Measurements from ENCODE around the gene ZC3H14.

The ZC3H14 gene

DNA sequence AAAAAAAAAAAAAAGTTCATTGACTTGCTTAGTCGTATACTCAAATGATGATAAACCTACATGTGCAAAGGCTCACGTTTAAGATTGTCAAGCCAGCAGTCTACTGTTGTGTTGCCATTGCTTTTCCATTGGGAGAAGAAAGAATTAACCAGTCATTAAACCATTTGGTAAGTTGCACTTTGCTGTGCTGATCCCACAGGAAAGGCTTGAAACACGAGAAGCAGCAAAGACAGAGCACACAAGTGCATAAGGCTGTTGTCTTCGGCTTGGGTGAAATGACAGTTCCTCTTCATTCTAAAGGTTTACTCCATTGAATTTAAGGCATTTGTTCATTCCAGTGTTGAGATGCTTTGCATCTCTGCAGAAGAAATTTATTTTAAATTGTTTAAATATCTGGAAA, 50.1 kb downstream of the ZC3H14 start:
- no peak overlapping the region for H3K4me3 ChIP-seq (ENCODE audit: low read length)
- TF ChIP-seq ZNF274 (IDR thresholded peaks at IDR 0.05; ENCODE audit: low read depth, low read length), result no peak

DNA sequence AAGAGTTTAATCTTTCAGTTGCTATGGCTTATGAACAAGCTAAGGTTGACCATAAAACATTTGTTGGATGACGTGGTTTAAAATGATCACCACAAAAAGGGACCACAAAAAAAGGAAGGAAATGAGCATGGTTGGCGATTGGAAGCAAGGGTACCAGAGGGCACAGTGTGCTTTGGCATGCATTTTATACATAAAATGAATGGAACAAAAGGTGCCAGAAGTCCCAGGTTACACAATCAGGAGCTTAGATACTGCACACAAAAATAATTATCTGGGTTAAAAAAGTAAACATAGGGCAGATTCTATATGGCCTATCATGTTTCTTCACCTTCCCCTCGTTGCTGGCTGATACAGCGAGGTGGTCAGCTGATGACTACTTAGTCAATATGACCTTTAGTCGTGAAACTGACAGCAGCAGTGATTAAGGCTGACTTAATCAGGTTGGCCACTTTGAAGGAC, 50.7 kb downstream of the ZC3H14 start:
- no peak overlapping the region for H3K4me3 ChIP-seq (ENCODE audit: low read length)
- TF ChIP-seq ZNF274 (IDR thresholded peaks at IDR 0.05; ENCODE audit: low read depth, low read length), result no peak

DNA sequence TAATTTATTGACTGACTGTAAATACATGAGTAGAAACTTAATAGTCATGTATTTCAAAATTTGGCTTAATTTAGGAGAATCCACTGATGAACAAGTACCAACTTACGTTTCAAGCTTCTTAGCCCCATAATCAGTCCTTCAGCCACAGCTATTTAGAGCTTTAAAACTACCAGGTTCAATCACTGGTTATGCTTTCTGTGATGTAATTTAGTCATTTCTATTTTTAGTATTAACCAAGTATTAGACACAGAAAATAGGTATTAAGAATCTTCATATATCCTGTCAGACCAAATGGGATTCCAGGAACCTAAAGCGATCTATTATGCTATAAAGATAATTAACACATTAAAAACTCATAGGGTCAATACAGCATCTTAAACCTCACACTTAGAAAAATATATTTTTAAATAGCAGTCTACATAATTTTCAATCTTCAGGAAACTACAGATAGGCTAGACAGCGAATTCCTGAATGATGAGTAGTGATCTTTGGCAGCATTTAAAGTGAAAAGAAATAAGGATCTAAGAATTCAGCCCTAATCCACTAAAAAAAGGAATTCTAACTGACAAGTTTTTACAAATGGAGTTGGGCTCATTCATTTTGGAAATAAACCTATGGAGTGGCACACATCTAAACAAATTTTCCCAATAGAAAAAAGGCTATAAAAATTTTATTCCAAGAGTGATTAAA, 51.5 kb downstream of the ZC3H14 start:
- no peak for TF ChIP-seq ZNF274 (IDR thresholded peaks at IDR 0.05; ENCODE audit: low read depth, low read length)
- H3K4me3 ChIP-seq (ENCODE audit: low read length), result no peak overlapping the region

DNA sequence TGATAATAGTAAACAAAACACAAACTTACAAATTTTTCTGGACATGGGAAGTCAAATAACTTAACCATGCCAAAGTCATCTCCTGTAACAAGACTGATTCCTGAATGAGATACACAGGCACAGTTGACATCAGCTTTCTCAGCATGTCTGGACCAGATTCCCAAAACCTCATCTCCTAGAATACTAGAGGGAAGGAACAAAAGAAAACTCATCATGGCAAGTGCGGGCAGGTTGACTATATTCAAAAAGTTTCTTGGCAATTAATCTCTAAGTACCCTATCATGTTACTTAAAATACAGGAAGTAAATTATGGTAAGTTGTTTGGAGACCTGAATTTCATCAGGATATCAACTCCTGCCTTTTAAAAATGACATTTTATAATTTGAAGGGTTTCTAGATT, 53.9 kb downstream of the ZC3H14 start:
- no peak overlapping the region for H3K4me3 ChIP-seq (ENCODE audit: low read length)
- no peak for TF ChIP-seq ZNF274 (IDR thresholded peaks at IDR 0.05; ENCODE audit: low read depth, low read length)

DNA sequence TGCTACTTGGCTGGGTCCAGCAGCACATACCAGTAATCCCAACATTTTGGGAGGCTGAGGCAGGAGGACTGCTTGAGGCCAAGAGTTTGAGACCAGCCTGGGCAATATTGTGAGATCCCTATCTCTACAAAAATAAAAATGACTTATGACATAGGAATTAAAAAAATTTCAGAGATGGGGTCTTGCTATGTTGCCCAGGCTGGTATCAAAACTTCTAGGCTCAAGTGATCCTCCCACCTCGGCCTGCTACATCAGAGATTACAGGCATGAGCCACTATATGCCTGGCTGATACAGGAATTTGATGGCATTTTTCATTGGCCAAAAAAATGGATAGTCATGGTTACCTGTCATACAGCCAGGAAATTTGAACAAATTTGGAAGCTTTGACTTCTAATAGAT, 54.6 kb downstream of the ZC3H14 start:
- TF ChIP-seq ZNF274 (IDR thresholded peaks at IDR 0.05; ENCODE audit: low read depth, low read length), result no peak
- no peak overlapping the region for H3K4me3 ChIP-seq (ENCODE audit: low read length)

DNA sequence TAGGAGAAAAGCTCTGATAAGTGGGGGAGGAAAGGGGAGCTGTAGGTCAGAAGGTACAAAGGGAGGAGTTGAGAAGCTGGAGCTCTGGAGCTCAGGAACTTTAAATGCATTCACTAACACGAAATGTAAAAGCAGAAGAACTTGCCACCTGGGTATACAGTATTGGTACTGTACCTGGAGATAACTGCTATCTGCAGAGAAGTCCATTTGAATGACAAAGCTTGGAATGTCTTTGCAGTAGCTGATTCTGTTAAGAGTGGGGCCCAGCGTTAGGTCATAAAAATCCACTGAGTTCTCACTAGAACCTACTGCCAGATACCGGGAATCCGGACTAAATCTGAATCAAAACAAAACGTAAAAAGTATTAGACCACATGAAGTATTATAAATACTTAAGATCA, 55.6 kb downstream of the ZC3H14 start:
- TF ChIP-seq ZNF274 (IDR thresholded peaks at IDR 0.05; ENCODE audit: low read depth, low read length), result no peak
- no peak overlapping the region for H3K4me3 ChIP-seq (ENCODE audit: low read length)

DNA sequence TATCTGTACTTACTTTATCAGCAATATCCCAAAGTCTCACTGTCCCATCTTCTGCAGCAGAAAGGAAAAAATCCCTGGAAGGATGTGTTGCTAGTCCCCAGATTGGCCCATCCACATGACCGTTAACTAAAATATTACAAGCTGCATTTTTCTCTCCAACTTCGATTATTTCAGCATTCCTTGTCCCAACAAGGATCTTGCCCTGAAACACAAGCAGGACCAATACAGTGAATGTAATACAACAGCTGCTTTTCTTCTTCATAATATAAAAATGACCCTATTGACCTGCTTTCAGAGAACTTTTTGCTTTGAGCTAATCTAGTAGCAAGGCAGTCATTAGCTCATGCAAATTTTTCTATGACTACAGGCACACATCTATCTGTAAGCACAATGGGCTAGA, 58.3 kb downstream of the ZC3H14 start:
- no peak overlapping the region for H3K4me3 ChIP-seq (ENCODE audit: low read length)
- no peak for TF ChIP-seq ZNF274 (IDR thresholded peaks at IDR 0.05; ENCODE audit: low read depth, low read length)

DNA sequence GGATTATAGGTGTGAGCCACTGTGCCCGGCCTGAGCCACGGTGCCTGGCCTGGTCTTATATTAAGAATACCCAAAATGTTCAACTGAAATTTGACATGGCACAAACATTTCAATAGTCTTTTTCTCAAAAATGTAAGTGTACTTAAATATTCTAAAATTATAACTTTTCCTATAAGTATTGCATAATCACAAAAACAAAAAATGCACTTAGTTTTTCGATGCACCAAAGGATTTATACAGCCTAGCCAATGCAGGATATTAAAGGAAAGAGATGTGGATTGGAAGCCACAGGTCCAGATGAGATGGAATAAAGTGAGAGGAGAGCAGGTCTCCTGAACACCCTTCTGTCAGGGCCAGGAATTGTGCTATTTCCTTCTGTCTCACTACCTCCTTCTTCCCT, 62.8 kb downstream of the ZC3H14 start:
- no peak overlapping the region for H3K4me3 ChIP-seq (ENCODE audit: low read length)
- TF ChIP-seq ZNF274 (IDR thresholded peaks at IDR 0.05; ENCODE audit: low read depth, low read length), result no peak

DNA sequence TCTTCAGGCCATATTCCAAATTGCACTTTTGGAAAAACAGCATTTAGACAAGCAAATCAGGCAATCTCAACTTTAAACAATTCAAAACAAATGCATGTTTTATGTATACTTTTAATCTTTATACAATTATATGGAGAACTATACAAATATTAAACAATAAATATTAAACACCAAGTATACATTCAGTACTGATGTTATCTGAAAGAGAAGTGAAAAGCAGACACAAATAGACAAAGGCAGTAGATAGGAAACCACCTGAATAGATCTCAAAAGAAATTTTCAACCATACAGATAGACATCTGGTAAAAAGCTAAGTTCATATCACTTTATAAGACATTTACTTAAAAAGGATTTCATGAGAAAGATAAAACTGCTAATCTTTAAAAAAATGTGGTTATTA, 65.2 kb downstream of the ZC3H14 start:
- no peak for TF ChIP-seq ZNF274 (IDR thresholded peaks at IDR 0.05; ENCODE audit: low read depth, low read length)
- no peak overlapping the region for H3K4me3 ChIP-seq (ENCODE audit: low read length)

DNA sequence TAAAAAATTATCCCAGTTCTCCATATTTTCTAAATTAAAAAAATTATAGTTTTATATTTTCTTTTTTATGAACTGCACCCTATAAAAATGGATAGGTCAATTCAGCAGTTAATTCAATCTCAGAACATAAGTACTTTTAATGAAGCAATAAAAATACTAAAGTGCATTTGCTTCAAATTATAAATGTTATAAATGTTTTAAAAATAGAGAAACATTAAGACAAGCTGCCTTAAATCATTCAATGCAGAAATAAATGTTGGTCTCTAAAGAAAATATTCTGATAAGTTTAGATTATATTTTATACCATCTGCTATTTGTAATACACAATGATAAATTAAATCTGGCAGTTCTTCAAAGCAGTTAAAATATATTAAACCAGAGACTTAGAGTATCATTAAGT, 65.6 kb downstream of the ZC3H14 start:
- H3K4me3 ChIP-seq (ENCODE audit: low read length), result no peak overlapping the region
- TF ChIP-seq ZNF274 (IDR thresholded peaks at IDR 0.05; ENCODE audit: low read depth, low read length), result no peak

DNA sequence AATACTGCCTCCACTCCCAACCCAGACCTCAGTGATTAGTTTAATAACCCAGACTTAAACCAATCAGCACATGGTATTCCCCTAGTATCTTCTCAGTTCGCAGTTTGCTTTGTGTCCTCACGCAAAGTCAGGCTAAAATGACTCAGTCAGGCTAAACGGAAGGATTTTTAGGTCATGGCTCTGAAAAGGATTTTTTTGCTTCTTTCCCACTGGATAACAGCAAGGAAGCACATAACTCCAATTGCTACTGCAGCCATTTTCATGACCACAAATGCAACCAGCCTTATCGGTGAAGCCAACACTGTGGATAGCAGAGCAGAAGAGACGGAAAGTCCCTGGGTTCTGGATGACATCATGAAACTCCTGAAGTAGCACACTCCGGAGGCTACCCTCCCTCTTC, 67.7 kb downstream of the ZC3H14 start:
- no peak overlapping the region for H3K4me3 ChIP-seq (ENCODE audit: low read length)
- TF ChIP-seq ZNF274 (IDR thresholded peaks at IDR 0.05; ENCODE audit: low read depth, low read length), result no peak

DNA sequence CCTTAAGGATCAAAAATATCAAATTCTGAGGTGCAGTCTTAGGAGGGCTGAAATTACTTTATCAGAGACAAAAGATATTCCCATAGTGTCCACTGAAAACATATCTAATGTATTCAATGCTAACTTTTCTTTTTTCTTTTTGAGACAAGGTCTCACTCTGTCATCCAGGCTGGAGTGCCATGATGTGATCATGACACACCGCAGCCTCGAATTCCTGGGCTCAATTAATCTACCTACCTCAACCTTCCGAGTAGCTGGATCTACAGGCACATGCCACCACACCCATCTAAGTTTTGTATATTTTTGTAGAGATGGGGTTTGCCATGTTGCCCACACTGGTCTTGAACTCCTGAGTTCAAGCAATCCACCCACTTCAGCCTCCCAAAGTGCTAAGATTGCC, 68.3 kb downstream of the ZC3H14 start:
- H3K4me3 ChIP-seq (ENCODE audit: low read length), result no peak overlapping the region
- no peak for TF ChIP-seq ZNF274 (IDR thresholded peaks at IDR 0.05; ENCODE audit: low read depth, low read length)

DNA sequence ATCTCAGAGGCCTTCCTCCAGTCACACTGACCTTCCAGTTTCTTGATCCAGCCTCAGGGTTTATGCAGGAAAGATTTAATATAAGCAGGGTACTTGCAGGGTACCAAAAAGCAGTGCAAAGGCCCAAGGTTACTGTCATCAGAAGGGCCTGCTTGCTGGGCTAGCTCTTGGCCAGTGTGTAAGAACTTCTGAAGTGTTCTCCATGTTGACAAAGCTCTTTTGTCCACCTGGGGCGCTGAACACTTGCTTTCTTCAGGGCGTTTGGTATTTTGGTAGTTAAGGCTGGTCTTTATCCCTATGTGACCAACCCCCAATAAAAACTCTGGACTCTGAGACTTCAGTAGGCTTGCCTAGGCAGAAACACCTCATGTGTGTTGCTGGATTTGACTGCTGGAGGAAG, 69.7 kb downstream of the ZC3H14 start:
- TF ChIP-seq ZNF274 (IDR thresholded peaks at IDR 0.05; ENCODE audit: low read depth, low read length), result no peak
- H3K4me3 ChIP-seq (ENCODE audit: low read length), result no peak overlapping the region

DNA sequence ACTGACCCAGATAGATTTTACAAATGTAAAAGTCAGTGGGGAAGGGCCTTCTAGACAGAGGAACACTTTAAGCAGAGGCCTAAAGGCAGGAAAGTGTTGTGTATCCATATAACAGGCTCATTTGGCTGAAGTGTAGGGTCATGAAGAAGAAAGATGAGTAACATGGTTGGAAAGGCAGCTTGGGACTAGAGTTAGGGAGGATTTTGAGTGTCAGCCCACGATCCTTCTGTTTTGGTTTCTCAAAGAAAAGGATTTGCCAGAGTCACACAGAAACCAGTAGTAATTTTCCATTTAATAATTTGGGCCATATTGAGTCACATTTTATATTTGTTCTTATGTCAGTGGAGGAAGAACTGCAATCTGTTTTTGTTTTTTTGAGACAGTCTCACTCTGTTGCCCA, 76.4 kb downstream of the ZC3H14 start:
- no peak overlapping the region for H3K4me3 ChIP-seq (ENCODE audit: low read length)
- TF ChIP-seq ZNF274 (IDR thresholded peaks at IDR 0.05; ENCODE audit: low read depth, low read length), result no peak

DNA sequence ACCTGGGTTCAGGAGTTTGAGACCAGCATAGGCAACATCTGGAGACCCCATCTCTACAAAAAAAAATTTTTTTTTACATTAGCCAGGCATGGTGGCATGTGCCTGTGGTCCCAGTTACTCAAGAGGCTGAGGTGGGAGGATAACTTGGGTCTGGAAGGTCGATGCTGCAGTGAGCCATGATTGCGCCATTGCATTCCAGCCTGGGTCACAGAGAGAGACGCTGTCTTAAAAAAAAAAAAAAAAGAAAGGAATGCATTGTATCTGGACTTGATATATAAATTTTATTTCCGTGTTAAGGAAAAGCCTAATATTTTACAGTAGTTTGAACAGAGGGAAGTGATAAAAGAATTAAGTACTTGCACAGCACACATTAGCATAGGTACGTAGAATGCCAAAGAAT, 97.2 kb downstream of the ZC3H14 start:
- TF ChIP-seq ZNF274 (IDR thresholded peaks at IDR 0.05; ENCODE audit: low read depth, low read length), result no peak
- H3K4me3 ChIP-seq (ENCODE audit: low read length), result no peak overlapping the region
